IPS-18a (cell line): ENCODE measurements around the gene PFDN5.

ENCODE experiments used
- H3K27ac ChIP-seq: one replicate; pipeline ENCODE4 v1.5.1; 2013; ENCODE audit warnings: low read length
- H3K27me3 ChIP-seq: one replicate; pipeline ENCODE4 v1.6.1; 2013; ENCODE audit warnings: mild to moderate bottlenecking, low read length; ENCODE audit not compliant: control insufficient read depth, insufficient read depth
- H3K36me3 ChIP-seq: one replicate; pipeline ENCODE4 v1.6.1; 2013; ENCODE audit warnings: low read depth, low read length; ENCODE audit not compliant: control insufficient read depth
- H3K4me1 ChIP-seq: one replicate; pipeline ENCODE4 v1.6.1; 2013; ENCODE audit warnings: low read depth, low read length; ENCODE audit not compliant: control insufficient read depth
- H3K4me3 ChIP-seq: one replicate; pipeline ENCODE4 v1.5.1; 2013; ENCODE audit warnings: low read length
- H3K9ac ChIP-seq: one replicate; pipeline ENCODE4 v1.6.1; 2013; ENCODE audit warnings: mild to moderate bottlenecking, low read length, moderate library complexity
- H3K9me3 ChIP-seq: one replicate; pipeline ENCODE4 v1.6.1; 2013; ENCODE audit warnings: low read depth, low read length; ENCODE audit not compliant: control insufficient read depth

PFDN5 gene

DNA sequence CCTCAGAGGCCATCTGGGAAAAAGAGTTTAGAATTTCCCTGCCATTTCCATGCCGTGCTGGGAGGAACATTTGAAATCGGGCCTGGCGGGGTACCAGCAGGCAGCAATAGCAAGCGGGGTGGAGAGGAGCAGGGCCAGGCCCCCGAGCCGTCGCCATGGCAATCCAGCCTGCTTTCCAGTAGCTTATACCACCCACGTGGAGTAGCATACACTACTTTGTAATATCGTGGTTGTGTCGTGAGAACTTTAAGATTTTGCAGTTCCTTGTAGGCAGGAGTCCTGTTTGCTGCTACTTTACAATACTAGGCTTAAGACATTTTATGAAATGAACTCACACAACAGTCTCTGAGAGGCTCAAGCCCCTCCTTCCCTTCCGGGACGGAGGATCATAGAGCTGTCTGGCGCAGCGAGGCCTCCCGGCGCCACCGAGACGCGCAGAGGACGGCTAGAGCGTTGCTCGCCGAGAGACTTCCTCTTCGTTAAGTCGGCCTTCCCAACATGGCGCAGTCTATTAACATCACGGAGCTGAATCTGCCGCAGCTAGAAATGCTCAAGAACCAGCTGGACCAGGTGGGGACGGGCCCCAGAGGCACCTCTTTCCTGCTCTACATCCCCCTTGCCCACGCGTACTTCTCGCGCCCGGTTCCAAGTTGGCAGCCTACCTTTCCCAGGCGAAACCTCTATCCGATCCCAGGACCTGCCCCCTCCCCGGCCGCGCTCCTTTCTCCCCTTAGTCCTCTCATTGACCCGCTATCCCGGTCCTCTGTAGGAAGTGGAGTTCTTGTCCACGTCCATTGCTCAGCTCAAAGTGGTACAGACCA, at the start of gene PFDN5:
PFDN5 (plus strand) TSS at position 473 of the 821 bp plus-strand sequence; CDS start at position 499, 26 bp downstream.
- H3K9me3 ChIP-seq, result no peaks in the 10 kb centered on the region
- peaks cover 47% of the 10 kb centered on the region for H3K36me3 ChIP-seq

DNA sequence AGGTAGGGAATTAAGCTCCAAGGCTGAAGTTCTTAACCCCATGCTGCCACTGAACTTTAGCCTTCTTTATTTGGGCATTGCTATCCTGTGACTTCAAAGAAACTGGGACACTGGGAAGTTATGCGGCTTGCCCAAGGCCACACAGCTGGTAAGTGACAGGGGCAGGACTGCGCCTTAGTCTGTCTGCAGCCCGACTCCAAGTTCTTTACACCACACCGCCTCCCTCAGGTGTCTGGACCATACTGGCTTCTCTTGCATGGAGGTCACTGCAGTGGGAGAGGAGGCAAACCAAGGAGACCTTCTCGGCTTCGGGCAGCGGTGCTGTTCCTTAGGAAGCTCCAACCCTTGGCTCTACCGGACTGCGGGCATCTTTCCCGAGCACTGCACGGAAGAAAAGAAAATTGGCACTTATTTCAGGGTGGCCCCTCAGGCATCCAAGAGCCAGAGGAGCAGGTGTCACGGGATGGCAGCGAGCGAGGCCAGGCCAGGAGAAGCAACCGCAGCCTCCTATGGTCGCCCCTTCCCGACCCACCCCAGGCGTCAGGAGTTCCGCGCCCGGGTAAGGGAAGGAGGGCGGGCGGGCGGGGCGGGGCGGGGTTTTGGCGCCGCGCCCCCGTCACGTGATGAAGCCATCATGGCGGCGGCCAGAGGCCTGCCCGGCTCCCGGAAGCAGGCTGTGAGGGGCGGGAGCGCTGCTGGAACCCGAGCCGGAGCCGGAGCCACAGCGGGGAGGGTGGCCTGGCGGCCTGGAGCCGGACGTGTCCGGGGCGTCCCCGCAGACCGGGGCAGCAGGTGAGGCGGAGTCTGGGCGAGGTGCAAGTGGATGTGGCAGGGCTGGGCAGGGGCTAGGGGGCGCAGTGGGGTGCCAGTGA, 43.6 kb upstream of the PFDN5 start:
- H3K4me1 ChIP-seq, result peaks cover 5% of the 10 kb centered on the region
- no peaks in the 10 kb centered on the region for H3K36me3 ChIP-seq
- H3K27ac ChIP-seq, result no peak overlapping the region
- no peaks in the 10 kb centered on the region for H3K27me3 ChIP-seq
- no peaks in the 10 kb centered on the region for H3K9me3 ChIP-seq
- peak overlapping the region; percentile 93 for H3K4me3 ChIP-seq
- peak overlapping the region; percentile 79 for H3K9ac ChIP-seq

More for the DNA sequence above, at the start of gene PFDN5:
- no peaks in the 10 kb centered on the region for H3K27me3 ChIP-seq
- H3K4me3 ChIP-seq, result peak within 1 kb of the TSS; percentile 99
- peak within 1 kb of the TSS; percentile 86 for H3K27ac ChIP-seq
- peak within 1 kb of the TSS; percentile 89 for H3K9ac ChIP-seq
- H3K4me1 ChIP-seq, result peaks cover 3% of the 10 kb centered on the region

DNA sequence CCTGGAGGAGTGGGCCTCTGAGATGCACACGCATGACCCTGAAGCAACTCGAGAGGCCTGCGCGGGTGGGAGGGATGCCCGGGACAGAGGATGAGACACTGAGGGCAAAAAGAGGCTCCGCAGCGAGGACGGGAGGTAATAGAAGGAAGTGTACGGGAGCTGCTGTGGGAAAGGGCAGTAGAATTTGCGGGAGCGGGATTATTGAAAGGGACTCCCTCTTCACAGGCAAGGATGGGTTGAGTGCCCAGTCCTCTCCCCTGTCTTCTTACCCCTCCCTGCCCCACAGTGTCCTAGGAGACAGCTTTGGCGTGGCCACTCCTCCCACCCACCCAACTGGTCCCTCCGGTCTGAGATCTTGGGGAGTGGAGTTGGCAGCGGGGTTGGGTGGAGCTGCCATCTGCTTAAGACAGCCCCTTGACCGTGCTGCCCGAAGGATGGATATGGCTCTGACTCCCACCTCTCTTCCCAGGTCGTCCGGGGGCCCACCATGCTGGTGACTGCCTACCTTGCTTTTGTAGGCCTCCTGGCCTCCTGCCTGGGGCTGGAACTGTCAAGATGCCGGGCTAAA, 42.9 kb upstream of the PFDN5 start:
- Histone ChIP-seq H3K9me3 (no peaks in the 10 kb centered on the region), H3K4me3 (peak overlapping the region; percentile 93), H3K9ac (peak overlapping the region; percentile 79), H3K36me3 (no peaks in the 10 kb centered on the region), H3K4me1 (peaks cover 5% of the 10 kb centered on the region), H3K27ac (no peak overlapping the region), H3K27me3 (no peaks in the 10 kb centered on the region)

DNA sequence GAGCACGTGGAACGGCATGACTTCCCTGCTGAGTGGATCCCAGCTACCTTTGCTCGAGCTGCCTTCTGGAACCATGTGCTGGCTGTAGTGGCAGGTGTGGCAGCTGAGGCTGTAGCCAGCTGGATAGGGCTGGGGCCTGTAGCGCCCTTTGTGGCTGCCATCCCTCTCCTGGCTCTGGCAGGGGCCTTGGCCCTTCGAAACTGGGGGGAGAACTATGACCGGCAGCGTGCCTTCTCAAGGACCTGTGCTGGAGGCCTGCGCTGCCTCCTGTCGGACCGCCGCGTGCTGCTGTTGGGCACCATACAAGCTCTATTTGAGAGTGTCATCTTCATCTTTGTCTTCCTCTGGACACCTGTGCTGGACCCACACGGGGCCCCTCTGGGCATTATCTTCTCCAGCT, 42.0 kb upstream of the PFDN5 start:
- no peaks in the 10 kb centered on the region for H3K27me3 ChIP-seq
- no peaks in the 10 kb centered on the region for H3K36me3 ChIP-seq
- no peaks in the 10 kb centered on the region for H3K9me3 ChIP-seq
- H3K4me3 ChIP-seq, result no peak overlapping the region
- H3K27ac ChIP-seq, result no peak overlapping the region
- H3K4me1 ChIP-seq, result peaks cover 5% of the 10 kb centered on the region
- H3K9ac ChIP-seq, result no peak overlapping the region

DNA sequence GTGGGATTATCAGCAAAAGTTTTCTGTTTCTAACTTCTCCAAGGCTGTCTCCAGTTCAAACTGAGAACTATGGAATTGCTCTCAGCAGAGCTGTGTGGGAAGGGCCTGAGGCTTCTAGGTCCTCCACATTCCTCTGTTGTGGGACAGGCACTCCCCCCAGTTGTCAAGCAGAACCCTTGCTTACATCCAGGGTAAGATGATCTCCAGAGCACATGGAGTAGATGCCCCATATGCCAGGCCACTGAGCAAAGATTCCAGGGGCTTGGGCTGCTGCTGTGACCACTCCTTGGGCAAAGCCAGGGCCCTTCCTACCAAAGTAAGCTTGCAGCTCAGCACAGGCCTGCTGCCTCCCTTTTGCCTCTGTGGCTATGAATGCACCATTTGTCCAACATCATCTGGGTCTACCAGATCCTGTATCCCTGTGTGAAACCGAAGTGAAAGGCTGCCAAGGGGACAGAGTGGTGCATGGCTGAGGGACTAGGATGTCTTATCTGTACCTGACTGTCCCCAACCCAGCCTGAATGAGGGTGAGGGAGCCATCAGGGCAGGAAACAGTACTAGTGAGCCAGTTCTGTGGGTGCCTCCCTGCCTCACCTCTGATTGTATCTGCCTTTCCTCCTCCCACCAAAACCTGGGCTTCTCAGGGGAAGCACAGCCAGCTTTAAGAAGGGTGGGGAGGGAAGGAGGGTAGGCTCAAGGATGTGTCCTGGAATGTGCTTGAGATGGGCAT, 40.4 kb upstream of the PFDN5 start:
- H3K36me3 ChIP-seq, result no peaks in the 10 kb centered on the region
- H3K27me3 ChIP-seq, result no peaks in the 10 kb centered on the region
- no peak overlapping the region for H3K27ac ChIP-seq
- no peak overlapping the region for H3K9ac ChIP-seq
- H3K4me3 ChIP-seq, result no peak overlapping the region
- peaks cover 5% of the 10 kb centered on the region for H3K4me1 ChIP-seq
- no peaks in the 10 kb centered on the region for H3K9me3 ChIP-seq

DNA sequence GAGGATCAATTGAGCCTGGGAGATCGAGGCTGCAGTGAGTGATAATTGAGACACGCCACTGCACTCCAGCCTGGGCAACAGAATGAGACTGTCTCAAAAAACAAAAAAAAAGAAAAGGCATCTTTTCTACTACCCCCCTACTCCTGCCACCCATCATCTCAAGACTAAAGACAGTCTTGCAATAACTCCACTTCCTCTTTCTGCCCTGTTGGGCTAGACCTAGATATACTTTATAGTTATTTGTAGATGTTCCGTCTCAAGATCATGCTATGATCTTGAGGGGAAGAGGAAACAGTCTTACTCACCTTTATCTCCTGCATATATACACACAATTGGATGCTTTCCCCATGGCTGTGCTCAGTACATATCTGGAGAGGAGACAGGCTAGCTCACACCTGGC, 39.3 kb upstream of the PFDN5 start:
- H3K27ac ChIP-seq, result no peak overlapping the region
- no peak overlapping the region for H3K9ac ChIP-seq
- no peaks in the 10 kb centered on the region for H3K36me3 ChIP-seq
- no peaks in the 10 kb centered on the region for H3K9me3 ChIP-seq
- H3K4me3 ChIP-seq, result no peak overlapping the region
- no peaks in the 10 kb centered on the region for H3K27me3 ChIP-seq
- H3K4me1 ChIP-seq, result peaks cover 5% of the 10 kb centered on the region

DNA sequence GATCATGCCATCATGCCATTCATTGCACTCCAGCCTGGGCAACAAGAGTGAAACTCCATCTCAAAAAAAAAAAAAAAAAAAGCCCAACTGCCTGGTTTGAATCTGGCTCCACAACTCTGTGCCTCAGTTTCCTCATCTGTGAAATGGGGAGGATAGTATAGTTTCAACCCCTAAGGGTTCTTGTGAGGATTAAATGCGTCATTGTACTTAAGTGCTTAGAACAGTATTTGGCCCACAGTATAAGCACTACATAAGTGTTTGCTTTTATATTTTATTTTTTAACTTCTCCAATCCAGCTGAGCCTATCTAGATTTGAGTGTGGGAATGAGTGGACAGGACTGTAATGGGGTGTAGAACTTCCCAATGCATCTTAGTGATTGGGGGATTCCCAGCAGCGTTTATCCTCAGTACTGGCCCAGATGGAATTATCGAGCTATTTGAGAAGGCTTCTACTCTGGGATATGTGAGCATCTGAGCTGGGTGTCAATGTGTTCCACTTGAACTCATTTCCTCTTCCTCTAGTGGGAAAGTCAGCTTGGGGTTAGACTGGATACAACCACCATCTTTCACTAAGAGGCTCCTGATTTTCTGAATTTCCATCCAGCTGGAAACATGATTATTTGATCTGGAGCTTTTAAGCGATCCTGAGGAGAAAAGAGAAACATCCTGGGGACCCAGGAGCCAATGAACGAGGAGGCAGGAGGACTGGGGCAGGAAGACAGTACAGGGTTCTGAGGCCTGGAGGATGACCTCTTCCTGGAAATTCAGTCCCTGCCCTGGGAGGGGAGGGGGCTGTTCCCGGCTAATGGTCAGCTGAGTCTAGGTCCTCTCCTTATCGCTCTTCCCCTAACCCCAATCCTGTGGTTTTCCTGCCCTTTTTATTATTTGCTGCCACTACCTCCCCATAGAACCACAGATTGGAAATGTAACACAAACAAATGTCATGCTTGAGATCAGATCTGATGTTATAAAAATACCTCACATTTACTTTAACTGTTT, 36.5 kb upstream of the PFDN5 start:
- Histone ChIP-seq H3K36me3 (no peaks in the 10 kb centered on the region), H3K27ac (no peak overlapping the region), H3K9me3 (no peaks in the 10 kb centered on the region), H3K9ac (no peak overlapping the region), H3K4me1 (no peaks in the 10 kb centered on the region), H3K4me3 (no peak overlapping the region), H3K27me3 (no peaks in the 10 kb centered on the region)

DNA sequence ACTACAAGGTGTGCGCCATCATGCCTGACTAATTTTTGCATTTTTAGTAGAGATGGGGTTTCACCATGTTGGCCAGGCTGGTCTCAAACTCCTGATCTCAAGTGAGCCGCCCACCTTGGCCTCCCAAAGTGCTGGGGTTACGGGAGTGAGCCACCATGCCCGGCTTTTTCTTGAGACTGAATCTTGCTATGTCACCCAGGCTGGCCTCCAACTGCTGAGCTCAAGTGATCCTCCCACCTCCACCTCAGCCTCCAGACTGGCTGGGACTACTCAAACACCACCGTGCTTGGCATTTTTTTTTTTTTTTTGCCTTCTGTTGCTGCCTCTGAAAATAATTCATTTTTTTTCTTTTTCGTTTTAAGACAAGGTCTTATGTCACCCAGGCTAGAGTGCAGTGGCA, 35.5 kb upstream of the PFDN5 start:
- Histone ChIP-seq H3K9me3 (no peaks in the 10 kb centered on the region), H3K27ac (no peak overlapping the region), H3K4me1 (no peaks in the 10 kb centered on the region), H3K27me3 (no peaks in the 10 kb centered on the region), H3K4me3 (no peak overlapping the region), H3K9ac (no peak overlapping the region), H3K36me3 (no peaks in the 10 kb centered on the region)

DNA sequence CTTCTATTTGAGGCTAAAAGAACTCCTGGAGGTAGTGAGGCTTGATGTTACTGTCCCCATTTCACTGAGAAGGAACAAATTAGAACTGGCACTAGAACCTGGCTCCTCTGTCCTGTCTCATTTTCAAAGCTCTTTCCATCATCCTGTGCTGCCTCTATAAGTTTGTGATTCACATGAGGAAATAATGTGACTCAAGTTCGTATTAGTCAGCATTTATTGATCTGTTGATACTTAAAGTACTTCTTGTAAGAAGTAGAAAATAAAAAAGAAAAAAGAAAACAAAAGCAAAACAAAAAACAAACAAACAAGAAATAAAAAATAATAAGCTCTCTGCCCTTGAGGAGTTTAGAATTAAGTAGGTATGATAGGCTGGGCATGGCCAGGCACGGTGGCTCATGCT, 29.6 kb upstream of the PFDN5 start:
- H3K4me3 ChIP-seq, result no peak overlapping the region
- H3K9ac ChIP-seq, result no peak overlapping the region
- H3K27me3 ChIP-seq, result no peaks in the 10 kb centered on the region
- no peak overlapping the region for H3K27ac ChIP-seq
- no peaks in the 10 kb centered on the region for H3K9me3 ChIP-seq
- peaks cover 14% of the 10 kb centered on the region for H3K36me3 ChIP-seq
- peaks cover 3% of the 10 kb centered on the region for H3K4me1 ChIP-seq

DNA sequence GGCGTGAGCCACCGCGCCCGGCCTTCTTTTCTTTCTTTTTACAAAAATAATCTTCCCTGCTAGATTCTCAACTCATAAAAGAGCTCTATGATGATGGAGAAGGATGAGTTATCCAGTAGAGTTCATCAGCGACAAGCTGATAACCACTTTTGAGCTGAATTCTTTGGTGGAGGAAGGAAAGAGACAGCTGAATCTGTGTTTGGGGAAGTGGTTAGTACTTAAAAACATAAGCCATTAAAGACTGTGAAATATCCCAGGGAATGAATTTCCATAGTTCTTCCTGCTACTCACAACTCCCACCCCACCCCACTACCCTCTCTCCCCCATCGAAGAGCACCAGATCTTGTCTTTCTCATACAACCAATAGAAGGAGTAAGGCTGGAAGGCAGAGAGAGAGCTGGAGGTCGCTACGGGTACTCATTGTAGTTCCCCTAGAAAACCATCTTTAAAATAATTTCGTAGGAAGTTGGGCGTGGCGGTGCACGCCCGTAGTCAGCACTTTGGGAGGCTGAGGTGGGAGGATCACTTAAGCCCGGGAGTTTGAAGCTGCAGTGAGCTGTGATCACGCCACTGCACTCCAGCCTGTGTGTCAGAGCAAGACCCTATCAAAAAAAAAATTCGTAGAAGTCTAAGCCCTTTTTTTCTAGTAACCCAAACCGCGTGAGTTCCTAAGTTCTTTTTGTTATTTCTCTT, 27.9 kb upstream of the PFDN5 start:
- no peaks in the 10 kb centered on the region for H3K9me3 ChIP-seq
- no peaks in the 10 kb centered on the region for H3K27me3 ChIP-seq
- no peak overlapping the region for H3K27ac ChIP-seq
- H3K36me3 ChIP-seq, result peaks cover 18% of the 10 kb centered on the region
- H3K4me1 ChIP-seq, result peaks cover 3% of the 10 kb centered on the region
- H3K4me3 ChIP-seq, result peak overlapping the region; percentile 78
- H3K9ac ChIP-seq, result no peak overlapping the region
